ENCODE measurements around the gene MYD88. TPM values are rescaled to one million over a fixed set of nuclear protein-coding genes. Genes with fewer than 3 reads are reported as not detected.

MYD88 gene
- total RNA-seq, 1 experiment from 2014 or later, result 14.8 TPM

- no TSS peak for BruUV-seq (replicated peaks)
- Histone ChIP-seq H3K9me2 (ENCODE audit: insufficient read depth) (no peaks in the 10 kb centered on the region), H3K9ac (ENCODE audit: low read length) (no peak overlapping the region), H3K9me3 (ENCODE audit: control insufficient read depth in 1 of 2, insufficient read depth in 1 of 2, low read depth in 1 of 2, low read length in 2 of 2) (no peaks in the 10 kb centered on the region), H2AFZ (ENCODE audit: low read depth, low read length, poor library complexity, severe bottlenecking) (no peak overlapping the region), H3K4me2 (ENCODE audit: low read length) (no peak overlapping the region), H3K27ac (ENCODE audit: low read depth, low read length) (no peak overlapping the region), H3K79me2 (ENCODE audit: insufficient read depth, low read length) (no peaks in the 10 kb centered on the region), H3K4me3 (replicated peaks in 1 of 2; ENCODE audit: low read depth in 1 of 2, low read length in 2 of 2) (no peak overlapping the region), H3K4me1 (ENCODE audit: control insufficient read depth in 1 of 2, insufficient read depth in 2 of 2, low read length in 2 of 2) (no peaks in the 10 kb centered on the region), H3K36me3 (ENCODE audit: control insufficient read depth in 1 of 2, insufficient read depth in 2 of 2, low read length in 2 of 2) (no peaks in the 10 kb centered on the region), H4K20me1 (ENCODE audit: insufficient read depth) (no peaks in the 10 kb centered on the region), H3K27me3 (ENCODE audit: insufficient read depth, low read length) (no peaks in the 10 kb centered on the region)
- RAD21 ChIA-PET (ENCODE audit: low non-redundant PET in 1 of 2, low total read pairs in 2 of 2, uncharacterized antibody in 2 of 2, unreplicated experiment in 2 of 2), result no interaction called here
- ATAC-seq, result no peak
- no peak for DNase-seq (ENCODE audit: low read depth, low spot score)
- CTCF ChIA-PET, result no interaction called here
- TF ChIP-seq POLR2A (IDR thresholded peaks at IDR 0.05; ENCODE audit: borderline replicate concordance, extremely low read depth, insufficient read depth, insufficient read length) (no peak), SIN3A (IDR thresholded peaks at IDR 0.05; ENCODE audit: low read depth) (no peak), TCF7L2 (IDR thresholded peaks at IDR 0.05; ENCODE audit: borderline replicate concordance, extremely low read depth, insufficient read depth, insufficient read length) (no peak), ATF3 (IDR thresholded peaks at IDR 0.05) (no peak), SP1 (IDR thresholded peaks at IDR 0.05; ENCODE audit: low read depth) (no peak), EGR1 (IDR thresholded peaks at IDR 0.05; ENCODE audit: low read depth) (no peak), POLR2AphosphoS5 (IDR thresholded peaks at IDR 0.05; ENCODE audit: low read depth, low read length) (no peak), ZNF274 (IDR thresholded peaks at IDR 0.05; ENCODE audit: low read depth, low read length) (no peak), SRF (IDR thresholded peaks at IDR 0.05; ENCODE audit: low read depth) (no peak)
- POLR2A ChIA-PET, result no interaction called here
- intact Hi-C loops (cut with micrococcal nuclease), result no loop called here
Observed at GRCh38 chr3:38090453-38090852, 48.0 kb upstream of the MYD88 start.

- Histone ChIP-seq H3K4me1 (ENCODE audit: control insufficient read depth in 1 of 2, insufficient read depth in 2 of 2, low read length in 2 of 2) (no peaks in the 10 kb centered on the region), H2AFZ (ENCODE audit: low read depth, low read length, poor library complexity, severe bottlenecking) (no peak overlapping the region), H3K79me2 (ENCODE audit: insufficient read depth, low read length) (no peaks in the 10 kb centered on the region), H3K27ac (ENCODE audit: low read depth, low read length) (no peak overlapping the region), H3K9ac (ENCODE audit: low read length) (no peak overlapping the region), H3K9me2 (ENCODE audit: insufficient read depth) (no peaks in the 10 kb centered on the region), H4K20me1 (ENCODE audit: insufficient read depth) (no peaks in the 10 kb centered on the region), H3K4me3 (replicated peaks in 1 of 2; ENCODE audit: low read depth in 1 of 2, low read length in 2 of 2) (no peak overlapping the region), H3K4me2 (ENCODE audit: low read length) (no peak overlapping the region), H3K36me3 (ENCODE audit: control insufficient read depth in 1 of 2, insufficient read depth in 2 of 2, low read length in 2 of 2) (no peaks in the 10 kb centered on the region), H3K27me3 (ENCODE audit: insufficient read depth, low read length) (peaks cover 5% of the 10 kb centered on the region; the same call in 1 of the 2 replicates), H3K9me3 (ENCODE audit: control insufficient read depth in 1 of 2, insufficient read depth in 1 of 2, low read depth in 1 of 2, low read length in 2 of 2) (no peaks in the 10 kb centered on the region)
- POLR2A ChIA-PET, result no interaction called here
- CTCF ChIA-PET, result no interaction called here
- BruUV-seq (replicated peaks), result no TSS peak
- RAD21 ChIA-PET (ENCODE audit: low non-redundant PET in 1 of 2, low total read pairs in 2 of 2, uncharacterized antibody in 2 of 2, unreplicated experiment in 2 of 2), result no interaction called here
- intact Hi-C loops (cut with micrococcal nuclease), result no loop called here
- ATAC-seq (no peak), DNase-seq (ENCODE audit: low read depth, low spot score) (no peak)
- TF ChIP-seq ATF3 (IDR thresholded peaks at IDR 0.05), result no peak
- TF ChIP-seq CEBPB (IDR thresholded peaks at IDR 0.05; ENCODE audit: low read depth), result no peak
- no peak for TF ChIP-seq ZFX (IDR thresholded peaks at IDR 0.05)
- TF ChIP-seq EZH2 (IDR thresholded peaks at IDR 0.05), result no peak
- no peak for TF ChIP-seq SRF (IDR thresholded peaks at IDR 0.05; ENCODE audit: low read depth)
- TF ChIP-seq ZBTB33 (IDR thresholded peaks at IDR 0.05; ENCODE audit: extremely low read depth, insufficient replicate concordance, low read length), result no peak
- TF ChIP-seq REST (IDR thresholded peaks at IDR 0.05; ENCODE audit: low read depth), result no peak
- TF ChIP-seq EGR1 (IDR thresholded peaks at IDR 0.05; ENCODE audit: low read depth), result no peak
- TF ChIP-seq EZH2phosphoT487 (IDR thresholded peaks at IDR 0.05; ENCODE audit: borderline replicate concordance), result no peak
- no peak for TF ChIP-seq FOSL1 (IDR thresholded peaks at IDR 0.05; ENCODE audit: low read depth)
- TF ChIP-seq ZNF274 (IDR thresholded peaks at IDR 0.05; ENCODE audit: low read depth, low read length), result no peak
- TF ChIP-seq CBX3 (IDR thresholded peaks at IDR 0.05; ENCODE audit: low read depth), result no peak
Observed at GRCh38 chr3:38094999-38095398, 43.5 kb upstream of the MYD88 start.
